Large intestine (tissue), 3 donors: ENCODE data around the gene PRICKLE2. TPM values are rescaled to one million over a fixed set of nuclear protein-coding genes. Genes with fewer than 3 reads are reported as not detected.

Experiments used
- DNase-seq, 2 donors: peaks; one replicate each; pipeline versions ENCODE4 v3.0.0 to v3.0.0-alpha.2; 2013
- H3K27ac ChIP-seq: one replicate; pipeline ENCODE4 v1.5.1; 2013; ENCODE audit warnings: low read length
- H3K27me3 ChIP-seq: 2 replicates; pipeline ENCODE4 v1.6.1; 2013; ENCODE audit warnings: low read length; ENCODE audit not compliant: control insufficient read depth, insufficient read depth
- H3K36me3 ChIP-seq: 2 replicates; pipeline ENCODE4 v1.6.1; 2013; ENCODE audit warnings: low read length; ENCODE audit not compliant: control insufficient read depth, insufficient read depth
- H3K4me1 ChIP-seq: one replicate; pipeline ENCODE4 v1.6.1; 2013; ENCODE audit warnings: low read length; ENCODE audit not compliant: control insufficient read depth, insufficient read depth
- H3K4me3 ChIP-seq: one replicate; pipeline ENCODE4 v1.5.1; 2013; ENCODE audit warnings: low read length
- H3K9me3 ChIP-seq: one replicate; pipeline ENCODE4 v1.6.1; 2013; ENCODE audit warnings: mild to moderate bottlenecking, low read depth, low read length, moderate library complexity; ENCODE audit not compliant: control insufficient read depth
- WGBS: methylation state at CpG from one replicate; pipeline ENCODE4 v1.1.5; 2013; ENCODE audit warnings: low lambda C conversion rate; ENCODE audit not compliant: insufficient coverage; 5-methylcytosine and 5-hydroxymethylcytosine counted together
- polyA plus RNA-seq: library from polyadenylated mRNA; unstranded; fragments of 120-200 nt; gene quantifications from one replicate; pipeline ENCODE4 v1.2.1, GENCODE V29; 2013

The PRICKLE2 gene
- polyA plus RNA-seq, 1 donor, result 10.5 TPM

- Histone ChIP-seq H3K9me3 (no peaks in the 10 kb centered on the region), H3K27me3 (peaks cover 11% of the 10 kb centered on the region), H3K27ac (no peak overlapping the region), H3K4me1 (no peaks in the 10 kb centered on the region), H3K36me3 (no peaks in the 10 kb centered on the region), H3K4me3 (no peak overlapping the region)
- no peak for DNase-seq
Observed at GRCh38 chr3:64053117-64053516, 172.1 kb downstream of the PRICKLE2 start.

GRCh38 chr3:64049832-64050231 lies 175.4 kb downstream of the PRICKLE2 start:
- no peak overlapping the region for H3K4me3 ChIP-seq
- DNase-seq, result no peak
- no peaks in the 10 kb centered on the region for H3K9me3 ChIP-seq
- no peak overlapping the region for H3K27ac ChIP-seq
- no peaks in the 10 kb centered on the region for H3K36me3 ChIP-seq
- no peaks in the 10 kb centered on the region for H3K4me1 ChIP-seq
- H3K27me3 ChIP-seq, result peaks cover 18% of the 10 kb centered on the region
- WGBS, result no CpG with 5 or more reads among the region's 4 CpGs

GRCh38 chr3:64049136-64049535 lies 176.1 kb downstream of the PRICKLE2 start:
- WGBS, result no CpG with 5 or more reads among the region's 3 CpGs
- no peak overlapping the region for H3K27ac ChIP-seq
- H3K36me3 ChIP-seq, result no peaks in the 10 kb centered on the region
- H3K4me1 ChIP-seq, result no peaks in the 10 kb centered on the region
- H3K9me3 ChIP-seq, result no peaks in the 10 kb centered on the region
- DNase-seq, result no peak
- no peak overlapping the region for H3K4me3 ChIP-seq
- peaks cover 18% of the 10 kb centered on the region for H3K27me3 ChIP-seq

GRCh38 chr3:64048631-64049061 lies 176.6 kb downstream of the PRICKLE2 start:
- Histone ChIP-seq H3K4me3 (no peak overlapping the region), H3K4me1 (no peaks in the 10 kb centered on the region), H3K9me3 (no peaks in the 10 kb centered on the region), H3K27ac (no peak overlapping the region), H3K36me3 (no peaks in the 10 kb centered on the region), H3K27me3 (peaks cover 18% of the 10 kb centered on the region)
- DNase-seq, result no peak
- WGBS, result 40% methylated on average over 1 of the region's 3 CpGs

GRCh38 chr3:64047787-64048186 lies 177.5 kb downstream of the PRICKLE2 start:
- H3K9me3 ChIP-seq, result no peaks in the 10 kb centered on the region
- DNase-seq, result no peak
- H3K36me3 ChIP-seq, result no peaks in the 10 kb centered on the region
- H3K27me3 ChIP-seq, result peaks cover 18% of the 10 kb centered on the region
- H3K4me3 ChIP-seq, result no peak overlapping the region
- no peak overlapping the region for H3K27ac ChIP-seq
- no peaks in the 10 kb centered on the region for H3K4me1 ChIP-seq
- whole genome bisulfite sequencing, result no CpG with 5 or more reads among the region's 7 CpGs

GRCh38 chr3:64046996-64047594 lies 178.2 kb downstream of the PRICKLE2 start:
- H3K36me3 ChIP-seq, result no peaks in the 10 kb centered on the region
- no peak overlapping the region for H3K4me3 ChIP-seq
- peaks cover 18% of the 10 kb centered on the region for H3K27me3 ChIP-seq
- no peak overlapping the region for H3K27ac ChIP-seq
- H3K9me3 ChIP-seq, result no peaks in the 10 kb centered on the region
- no CpG with 5 or more reads among the region's 6 CpGs for WGBS
- no peak for DNase-seq
- no peaks in the 10 kb centered on the region for H3K4me1 ChIP-seq

- no CpG with 5 or more reads among the region's 3 CpGs for WGBS
- Histone ChIP-seq H3K27ac (no peak overlapping the region), H3K9me3 (no peaks in the 10 kb centered on the region), H3K27me3 (peaks cover 18% of the 10 kb centered on the region), H3K4me1 (no peaks in the 10 kb centered on the region), H3K36me3 (no peaks in the 10 kb centered on the region), H3K4me3 (no peak overlapping the region)
- no peak for DNase-seq
Observed at GRCh38 chr3:64046592-64046991, 178.7 kb downstream of the PRICKLE2 start.

- no peak overlapping the region for H3K4me3 ChIP-seq
- 67% methylated on average over 1 of the region's 1 CpG for WGBS
Observed at GRCh38 chr3:64042952-64043351, 182.3 kb downstream of the PRICKLE2 start.

More at GRCh38 chr3:64042952-64043351, 182.3 kb downstream of the PRICKLE2 start:
- Histone ChIP-seq H3K27ac (no peak overlapping the region), H3K27me3 (peaks cover 6% of the 10 kb centered on the region), H3K9me3 (no peaks in the 10 kb centered on the region), H3K4me1 (no peaks in the 10 kb centered on the region), H3K36me3 (no peaks in the 10 kb centered on the region)
- no peak for DNase-seq

Other genes starting within 250 kb of the PRICKLE2 start
- gene PSMD6, start 202.0 kb downstream of the PRICKLE2 start, polyA plus RNA-seq, result 71.5 TPM